ENCODE data around the gene PLIN4. TPM values are rescaled to one million over a fixed set of nuclear protein-coding genes. Genes with fewer than 3 reads are reported as not detected.

Gene PLIN4
- total and polyA plus RNA-seq, 2 donors (not counting 3 experiments of a cell fraction or from before 2014, with no cell fraction given), result 0.01 TPM; not detected in 1

DNA sequence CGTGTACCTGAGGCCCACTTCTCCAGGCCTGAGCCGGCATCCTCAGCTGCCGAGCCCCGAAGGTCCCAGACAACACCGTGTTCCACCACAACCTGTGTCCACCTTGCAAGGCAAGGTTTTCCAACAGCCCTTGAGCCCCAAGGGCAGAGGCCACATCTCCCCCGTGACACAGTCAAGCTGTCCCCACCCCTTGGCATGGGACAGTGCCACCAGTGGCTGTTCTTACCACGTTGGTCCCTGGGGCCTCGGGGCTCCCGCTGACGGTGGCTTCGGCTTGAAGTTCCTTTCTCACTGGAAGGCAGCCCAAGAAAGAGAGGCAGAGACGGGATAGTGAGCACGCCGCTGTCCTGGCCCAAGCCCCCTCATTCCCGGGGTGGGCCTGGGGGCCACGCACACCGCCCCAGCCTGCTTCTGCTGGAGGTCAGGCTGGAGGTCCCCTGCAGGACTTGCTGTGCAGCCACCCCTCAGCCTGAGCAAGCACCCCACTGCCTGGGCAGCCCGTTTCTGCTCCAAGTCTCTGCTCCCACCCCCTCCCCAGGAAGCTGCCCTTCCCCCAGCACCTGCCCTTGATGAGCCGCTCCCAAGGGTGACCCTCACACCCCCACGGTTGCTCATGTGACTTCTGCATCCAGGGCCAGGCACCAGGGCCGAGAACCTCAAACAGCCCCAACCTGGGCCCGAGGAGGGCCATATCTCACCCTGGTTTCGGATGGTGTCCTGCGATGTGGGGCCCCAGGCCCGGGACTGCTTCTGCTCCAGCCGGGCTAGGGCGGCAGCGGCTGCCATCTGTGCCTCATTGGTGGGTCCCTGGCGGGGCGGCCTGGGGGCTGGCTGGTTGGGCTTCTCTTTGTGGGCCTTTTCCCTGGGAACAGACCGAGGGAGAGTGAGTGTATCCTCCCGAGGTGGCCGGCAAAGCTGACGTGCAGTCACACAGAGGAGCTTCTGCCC lies 64.8 kb downstream of the PLIN4 start:
- TF ChIP-seq EZH2 (IDR thresholded peaks at IDR 0.05; ENCODE audit: borderline replicate concordance, low read depth, low read length, severe bottlenecking), result no peak
- TF ChIP-seq, protein P1, sequence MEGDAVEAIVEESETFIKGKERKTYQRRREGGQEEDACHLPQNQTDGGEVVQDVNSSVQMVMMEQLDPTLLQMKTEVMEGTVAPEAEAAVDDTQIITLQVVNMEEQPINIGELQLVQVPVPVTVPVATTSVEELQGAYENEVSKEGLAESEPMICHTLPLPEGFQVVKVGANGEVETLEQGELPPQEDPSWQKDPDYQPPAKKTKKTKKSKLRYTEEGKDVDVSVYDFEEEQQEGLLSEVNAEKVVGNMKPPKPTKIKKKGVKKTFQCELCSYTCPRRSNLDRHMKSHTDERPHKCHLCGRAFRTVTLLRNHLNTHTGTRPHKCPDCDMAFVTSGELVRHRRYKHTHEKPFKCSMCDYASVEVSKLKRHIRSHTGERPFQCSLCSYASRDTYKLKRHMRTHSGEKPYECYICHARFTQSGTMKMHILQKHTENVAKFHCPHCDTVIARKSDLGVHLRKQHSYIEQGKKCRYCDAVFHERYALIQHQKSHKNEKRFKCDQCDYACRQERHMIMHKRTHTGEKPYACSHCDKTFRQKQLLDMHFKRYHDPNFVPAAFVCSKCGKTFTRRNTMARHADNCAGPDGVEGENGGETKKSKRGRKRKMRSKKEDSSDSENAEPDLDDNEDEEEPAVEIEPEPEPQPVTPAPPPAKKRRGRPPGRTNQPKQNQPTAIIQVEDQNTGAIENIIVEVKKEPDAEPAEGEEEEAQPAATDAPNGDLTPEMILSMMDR (IDR thresholded peaks at IDR 0.05; ENCODE audit: extremely low read depth in 1 of 2, insufficient read depth in 1 of 2, low read depth in 1 of 2, low read length in 2 of 2), result no peak
- no peak for TF ChIP-seq FOS (IDR thresholded peaks at IDR 0.05; ENCODE audit: borderline replicate concordance, insufficient read depth, low read length)
- TF ChIP-seq GATA2 (IDR thresholded peaks at IDR 0.05; ENCODE audit: insufficient read depth, insufficient read length, low read depth, low read length), result no peak
- no peak for TF ChIP-seq POLR2A (IDR thresholded peaks at IDR 0.05; ENCODE audit: low read depth, low read length)
- no peak for TF ChIP-seq MYC (IDR thresholded peaks at IDR 0.05; ENCODE audit: low read depth, low read length)
- TF ChIP-seq POLR2AphosphoS5 (IDR thresholded peaks at IDR 0.05; ENCODE audit: insufficient read depth, low read depth, low read length), result no peak
- TF ChIP-seq, protein P2, sequence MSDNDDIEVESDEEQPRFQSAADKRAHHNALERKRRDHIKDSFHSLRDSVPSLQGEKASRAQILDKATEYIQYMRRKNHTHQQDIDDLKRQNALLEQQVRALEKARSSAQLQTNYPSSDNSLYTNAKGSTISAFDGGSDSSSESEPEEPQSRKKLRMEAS (IDR thresholded peaks at IDR 0.05; ENCODE audit: insufficient read depth, insufficient read length), result no peak
- no peak for TF ChIP-seq JUN (IDR thresholded peaks at IDR 0.05; ENCODE audit: borderline replicate concordance, insufficient read depth, insufficient read length, low read depth)
- H3K36me3 ChIP-seq (ENCODE audit: control insufficient read depth in 2 of 2, extremely low read depth in 1 of 2, insufficient read depth in 2 of 2, low read length in 2 of 2), result peaks cover 5 to 30% of the 10 kb centered on the region in 2 experiments
- H3K4me2 ChIP-seq (ENCODE audit: insufficient read depth, low read length), result no peak overlapping the region
- H3K27ac ChIP-seq (ENCODE audit: insufficient read depth, low read depth, low read length), result no peak overlapping the region
- intact Hi-C loops (cut with micrococcal nuclease) (no loop called here), dilution Hi-C loops (cut with MboI; ENCODE audit: extremely low pct_ligation_motif_present, low sequenced_read_pairs) (no loop called here)
- ChIA-PET CTCF (interaction anchor here (1.8 kb wide), 1 partner anchor 84 kb away, joined by 5 read pairs; no protein-coding TSS in a partner anchor), POLR2A (no interaction called here)
- DNase-seq (ENCODE audit: low read depth, low spot score) (no peak), FAIRE-seq (no peak)
- no peaks in the 10 kb centered on the region for H4K20me1 ChIP-seq (replicated peaks; ENCODE audit: control insufficient read depth, extremely low read depth, insufficient read depth, low read length)
- no peak overlapping the region for H3K9ac ChIP-seq (replicated peaks; ENCODE audit: extremely low read depth, insufficient read depth, low read length)
- H3K27me3 ChIP-seq (ENCODE audit: control insufficient read depth in 2 of 2, insufficient read depth in 2 of 2, low read length in 2 of 2), result no peaks in the 10 kb centered on the region
- no peaks in the 10 kb centered on the region for H3K9me1 ChIP-seq (replicated peaks; ENCODE audit: control insufficient read depth, extremely low read depth, insufficient read depth, low read length)
- no peak overlapping the region for H2AFZ ChIP-seq (ENCODE audit: low read depth, low read length)
- H3K4me3 ChIP-seq (replicated peaks in 1 of 3; ENCODE audit: insufficient read depth in 1 of 3, low read depth in 1 of 3, low read length in 3 of 3), result no peak overlapping the region
- no peaks in the 10 kb centered on the region for H3K9me3 ChIP-seq (replicated peaks; ENCODE audit: control insufficient read depth, insufficient read depth, low read length)
- H3K4me1 ChIP-seq (ENCODE audit: control insufficient read depth, extremely low read depth, insufficient read depth, low read length), result peaks cover 14% of the 10 kb centered on the region
- H3K79me2 ChIP-seq (ENCODE audit: control insufficient read depth, insufficient read depth, low read length), result peaks cover 22% of the 10 kb centered on the region
- no TSS peak for BruUV-seq (replicated peaks)
